HG03565 (cell line): ENCODE data around the gene RNASEH2B.

Experiments
- ATAC-seq: cut with Tn5 transposase; IDR thresholded peaks from one replicate; pipeline ENCODE4 v1.9.1; 2021; ENCODE audit warnings: mild to moderate bottlenecking, moderate library complexity; ENCODE audit not compliant: unreplicated experiment

Gene RNASEH2B, protein sequence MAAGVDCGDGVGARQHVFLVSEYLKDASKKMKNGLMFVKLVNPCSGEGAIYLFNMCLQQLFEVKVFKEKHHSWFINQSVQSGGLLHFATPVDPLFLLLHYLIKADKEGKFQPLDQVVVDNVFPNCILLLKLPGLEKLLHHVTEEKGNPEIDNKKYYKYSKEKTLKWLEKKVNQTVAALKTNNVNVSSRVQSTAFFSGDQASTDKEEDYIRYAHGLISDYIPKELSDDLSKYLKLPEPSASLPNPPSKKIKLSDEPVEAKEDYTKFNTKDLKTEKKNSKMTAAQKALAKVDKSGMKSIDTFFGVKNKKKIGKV

DNA sequence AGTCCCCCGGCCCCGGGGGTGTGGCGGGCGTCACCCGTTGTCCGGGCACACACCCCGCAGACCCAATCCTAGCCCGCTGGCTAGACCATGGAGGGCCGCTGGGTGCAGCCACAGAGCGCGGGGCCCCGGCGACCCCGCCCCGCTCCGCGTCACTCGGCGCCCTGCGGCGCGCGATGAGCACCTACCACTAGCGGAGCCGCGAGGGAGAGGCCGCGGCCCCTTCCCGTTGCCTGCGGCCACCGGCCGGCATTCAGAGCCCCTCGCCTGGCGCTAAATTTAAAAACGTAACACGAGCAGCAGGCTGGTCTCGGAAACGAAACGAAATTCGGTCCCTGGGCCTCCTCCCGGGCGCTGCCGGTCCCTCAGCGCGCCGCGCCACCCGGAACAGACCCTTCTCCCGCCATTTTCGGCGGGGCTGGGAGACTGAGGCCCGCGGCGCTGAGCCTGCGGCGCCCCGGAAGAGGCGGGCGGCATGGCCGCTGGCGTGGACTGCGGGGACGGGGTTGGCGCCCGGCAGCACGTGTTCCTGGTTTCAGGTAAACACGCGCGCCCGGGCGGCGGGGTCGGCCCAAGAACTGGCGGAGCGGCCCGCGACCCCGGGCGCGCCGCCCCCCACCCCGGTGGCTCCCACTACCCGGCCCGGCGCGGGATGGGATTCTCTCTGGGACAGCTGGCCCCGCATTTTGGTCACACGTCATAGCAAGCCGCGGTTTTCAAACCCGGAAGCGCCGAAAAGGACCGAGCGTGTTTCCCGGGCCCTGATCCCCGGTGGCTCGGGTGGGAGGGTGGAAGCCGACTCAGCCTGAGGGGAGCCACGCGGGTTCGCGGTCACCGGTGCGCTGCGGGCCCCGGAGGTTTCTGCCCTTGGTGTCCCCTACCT lies at the start of gene RNASEH2B:
RNASEH2B (plus strand) TSS at position 187 of the 880 bp plus-strand sequence; CDS start at position 473, 286 bp downstream.
- peak; percentile 63 for ATAC-seq

DNA sequence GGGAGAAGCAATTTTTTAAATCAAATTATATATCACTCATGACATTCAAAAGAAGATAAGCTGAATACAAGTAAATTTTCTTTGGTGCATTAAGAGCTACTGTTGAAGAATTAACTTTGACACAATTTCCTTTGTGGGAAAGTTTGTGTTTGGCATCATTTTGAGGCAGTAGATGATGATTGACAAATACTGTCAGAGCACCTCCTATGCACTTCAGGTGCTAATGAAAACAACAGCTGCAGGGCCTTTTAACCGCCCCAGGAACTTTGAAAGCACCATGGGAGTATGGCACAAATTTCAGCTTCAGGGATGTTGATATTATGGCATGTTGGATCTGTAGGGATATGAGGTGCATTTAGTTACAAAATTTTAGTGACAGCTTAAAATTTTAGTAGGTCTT lies 45.1 kb upstream of the RNASEH2B start:
- no peak for ATAC-seq

DNA sequence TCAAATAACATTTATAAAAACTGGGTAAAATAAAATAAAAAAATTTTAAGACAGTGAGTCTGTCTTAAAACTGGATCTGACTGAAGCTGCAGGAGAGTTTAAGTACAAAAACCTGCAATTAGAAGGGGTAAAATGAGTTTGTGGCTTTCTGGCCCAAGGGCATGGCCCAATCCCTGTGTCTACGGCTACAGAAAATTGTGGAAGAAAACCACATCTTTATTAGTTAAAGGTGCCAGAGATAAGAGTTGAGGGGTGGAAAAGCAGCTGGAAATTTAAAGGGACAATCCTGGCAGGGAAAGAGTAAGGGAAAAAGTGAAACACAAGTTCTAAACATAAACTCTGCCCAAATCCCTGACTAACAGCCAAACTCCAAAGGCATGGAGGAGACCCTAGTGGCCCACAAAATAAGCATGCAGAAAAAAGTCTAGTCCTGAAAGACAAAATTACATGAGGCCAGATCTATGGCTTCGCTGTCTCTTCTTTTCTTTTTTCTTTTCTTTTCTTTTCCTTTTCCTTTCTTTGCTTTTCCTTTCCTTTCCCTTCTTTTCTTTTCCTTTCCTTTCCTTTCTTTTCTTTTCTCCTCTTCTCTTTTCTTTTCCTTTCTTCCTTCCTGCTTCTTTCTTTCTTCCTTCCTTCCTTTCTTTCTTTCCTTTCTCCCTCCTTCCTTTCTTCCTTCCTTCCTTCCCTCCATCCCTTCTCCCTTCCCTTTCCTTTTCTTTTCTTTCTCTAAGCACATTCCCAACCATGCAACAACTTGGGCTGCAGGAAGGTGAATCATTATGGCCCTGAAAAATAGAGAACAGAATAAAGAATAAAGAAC lies 42.6 kb upstream of the RNASEH2B start:
- ATAC-seq, result no peak

DNA sequence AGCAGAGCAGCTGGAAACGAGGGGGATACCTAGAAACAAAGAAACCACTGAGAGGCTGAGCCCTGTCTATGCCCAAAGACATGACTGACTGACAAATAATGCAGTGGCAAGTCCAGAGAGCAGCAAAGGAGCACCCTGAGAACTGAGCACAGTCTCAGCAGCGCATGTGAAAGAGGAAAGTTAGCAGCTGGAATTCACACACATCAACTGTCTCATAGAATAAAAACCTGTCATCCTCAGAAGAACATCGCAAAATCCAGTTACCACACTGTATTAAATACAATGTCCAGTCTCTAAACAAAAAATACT lies 42.0 kb upstream of the RNASEH2B start:
- ATAC-seq, result no peak

DNA sequence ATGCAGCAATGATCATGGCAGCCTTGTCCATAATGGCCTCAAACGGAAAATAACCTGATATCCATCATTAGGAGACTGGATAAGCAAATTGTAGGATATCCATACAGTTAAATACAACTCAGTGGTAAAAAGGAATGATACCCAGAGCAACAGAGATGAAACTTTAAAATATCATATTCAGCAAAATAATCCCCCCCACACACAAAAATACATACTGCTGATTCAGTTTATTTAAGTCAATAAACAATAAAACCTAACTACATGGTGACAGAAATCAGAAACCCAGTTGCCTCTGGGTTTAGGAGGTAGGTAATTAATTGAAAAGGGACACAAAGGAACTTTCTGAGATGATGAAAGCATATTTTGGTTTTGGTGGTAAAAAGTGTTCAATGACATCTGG lies 38.2 kb upstream of the RNASEH2B start:
- no peak for ATAC-seq

DNA sequence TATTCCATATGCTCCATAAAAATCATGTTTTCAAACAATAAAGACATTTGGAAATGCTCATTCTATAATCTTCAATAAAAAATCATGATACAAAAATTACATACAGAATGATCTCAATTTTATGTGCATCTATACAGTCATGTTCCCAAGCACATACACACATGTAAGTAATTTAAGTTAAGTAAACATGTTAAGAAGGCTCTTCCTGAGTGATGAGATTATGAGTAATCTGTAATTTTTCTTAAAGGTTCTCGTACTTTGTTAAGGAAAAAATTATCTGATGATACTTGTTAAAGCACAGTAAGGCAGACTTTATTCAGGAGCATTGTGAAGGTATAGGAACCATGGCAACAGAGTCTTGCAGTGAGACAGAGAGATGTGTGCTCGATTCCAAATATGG lies 36.1 kb upstream of the RNASEH2B start:
- ATAC-seq, result no peak

DNA sequence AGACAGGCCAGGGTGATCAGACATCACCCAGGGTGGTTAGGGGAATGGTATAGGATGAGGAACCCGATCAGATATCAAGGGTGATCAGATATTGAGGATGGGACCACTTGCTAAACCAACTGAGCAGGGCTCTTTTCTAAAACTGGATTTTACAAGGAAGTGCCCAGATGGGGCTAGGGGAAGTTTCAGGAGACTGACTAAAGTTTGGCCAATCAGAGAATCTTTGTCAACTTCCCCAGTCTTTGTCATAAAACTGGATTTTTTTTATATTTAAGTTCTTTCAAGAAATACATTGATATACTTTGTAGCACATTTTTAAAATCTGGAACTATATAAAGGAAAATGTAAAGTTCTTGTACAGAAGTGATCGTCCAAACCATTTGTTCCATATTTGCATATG lies 35.6 kb upstream of the RNASEH2B start:
- ATAC-seq, result no peak

DNA sequence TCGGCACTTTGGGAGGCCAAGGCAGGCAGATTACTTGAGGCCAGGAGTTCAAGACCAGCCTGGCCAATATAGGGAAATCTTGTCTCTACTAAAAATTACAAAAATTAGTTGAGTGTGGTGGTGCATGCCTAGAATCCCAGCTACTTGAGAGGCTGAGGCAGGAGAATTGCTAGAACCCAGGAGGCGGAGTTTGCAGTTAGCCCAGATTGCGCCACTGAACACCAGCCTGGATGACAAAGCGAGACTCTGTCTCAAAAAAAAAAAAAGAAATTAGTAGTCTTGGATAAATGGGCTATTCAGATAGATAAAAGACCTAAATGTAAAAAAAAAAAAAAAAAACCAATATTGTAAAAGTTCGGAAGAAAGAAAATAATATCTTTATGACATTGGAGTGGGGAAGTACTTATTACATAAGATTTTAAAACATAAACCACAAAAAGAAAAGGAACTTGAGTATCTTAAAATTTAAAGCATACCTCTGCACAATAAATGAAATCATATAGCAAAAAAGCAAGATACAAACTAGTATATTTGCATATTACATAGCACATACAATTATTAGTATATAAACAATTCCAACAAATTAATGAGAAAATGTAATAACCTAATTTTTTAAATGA lies 26.7 kb upstream of the RNASEH2B start:
- no peak for ATAC-seq

DNA sequence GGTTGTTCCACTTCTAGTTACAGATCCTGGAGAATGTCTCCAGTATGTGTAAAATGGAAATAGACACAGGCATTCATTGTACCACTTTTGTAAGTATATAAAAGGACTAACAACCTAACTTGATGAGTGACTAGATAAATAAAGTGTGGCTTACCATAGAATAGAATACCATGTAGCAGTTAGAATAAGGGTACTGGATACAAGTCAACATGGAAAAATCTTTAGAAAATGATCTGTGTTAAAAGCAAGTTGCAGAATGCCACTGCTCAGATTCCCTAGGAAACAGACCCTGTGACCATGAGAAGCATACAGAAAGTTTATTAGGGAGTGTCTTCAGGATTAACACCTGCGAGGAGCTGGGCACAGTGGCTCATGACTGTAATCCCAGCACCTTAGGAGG lies 25.9 kb upstream of the RNASEH2B start:
- ATAC-seq, result no peak

DNA sequence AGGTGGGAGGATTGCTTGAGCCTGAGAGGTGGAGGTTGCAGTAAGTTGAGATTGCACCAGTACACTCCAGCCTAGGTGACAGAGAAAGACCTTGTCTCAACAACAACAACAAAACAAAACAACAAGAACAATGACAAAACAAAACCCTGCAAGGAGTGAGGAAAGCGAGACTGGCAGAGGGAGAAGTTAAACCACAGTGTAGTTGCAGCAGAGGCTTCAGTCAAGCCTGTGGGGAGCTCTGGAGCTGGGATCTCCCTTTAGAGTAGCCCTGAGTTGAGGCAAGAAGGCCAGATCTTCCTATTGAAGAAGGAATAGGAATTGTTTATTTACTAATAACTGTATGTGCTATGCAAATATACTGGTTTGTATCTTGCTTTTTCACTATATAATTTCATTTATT lies 25.3 kb upstream of the RNASEH2B start:
- no peak for ATAC-seq

DNA sequence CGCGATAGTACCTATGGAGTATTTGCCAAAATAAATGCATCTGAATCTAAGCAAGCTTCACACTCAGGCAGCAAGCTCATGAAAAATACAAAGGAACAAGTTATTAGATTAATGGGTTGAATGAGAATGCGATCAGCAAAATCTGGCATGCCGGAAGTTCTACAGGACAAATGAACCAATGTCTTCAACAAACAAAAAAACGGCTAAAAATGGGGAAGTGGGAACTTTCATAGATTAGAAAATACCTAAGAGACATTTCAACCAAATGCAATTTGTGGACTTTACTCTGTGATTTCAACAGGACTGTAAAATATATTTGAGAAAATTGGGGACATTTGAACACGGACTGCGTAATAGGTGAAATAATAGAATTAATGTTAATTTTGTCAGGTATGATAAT lies 22.4 kb upstream of the RNASEH2B start:
- ATAC-seq, result no peak

DNA sequence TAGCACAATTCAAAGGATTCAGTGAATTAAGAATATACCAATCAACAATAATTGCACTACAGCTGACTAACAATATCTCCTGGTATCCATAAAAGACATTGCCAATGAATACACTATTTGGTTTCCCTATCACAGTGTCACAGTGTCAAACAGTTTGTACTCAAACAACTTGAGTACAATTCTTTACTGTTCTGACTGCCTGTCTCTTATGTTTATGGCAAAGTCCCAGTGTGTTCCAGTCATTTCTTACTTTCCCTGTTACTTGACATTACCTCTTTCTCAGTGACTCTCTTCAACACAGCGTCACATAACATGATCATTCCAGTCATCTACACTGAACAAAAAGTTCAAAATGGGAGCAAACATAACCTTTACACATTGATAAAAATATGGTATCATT lies 21.2 kb upstream of the RNASEH2B start:
- ATAC-seq, result no peak

DNA sequence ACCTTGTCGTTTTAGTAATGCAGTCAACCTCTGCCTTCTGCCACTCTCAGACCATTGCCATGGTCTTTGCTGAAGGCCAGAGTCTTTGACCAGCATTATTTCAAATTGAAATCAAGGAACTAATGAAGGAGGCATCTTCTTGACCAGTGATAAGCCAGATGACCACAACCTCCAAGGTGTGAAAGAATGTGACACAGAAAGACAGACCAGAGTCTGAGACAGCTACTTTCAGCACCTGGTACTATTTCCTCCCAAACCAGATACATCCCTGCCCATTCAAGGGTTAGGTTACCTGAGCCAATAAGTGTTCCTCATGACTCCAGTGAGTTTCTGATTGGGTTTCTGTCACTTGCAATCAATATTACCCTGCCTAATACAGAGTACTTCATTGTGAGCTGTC lies 20.3 kb upstream of the RNASEH2B start:
- no peak for ATAC-seq

DNA sequence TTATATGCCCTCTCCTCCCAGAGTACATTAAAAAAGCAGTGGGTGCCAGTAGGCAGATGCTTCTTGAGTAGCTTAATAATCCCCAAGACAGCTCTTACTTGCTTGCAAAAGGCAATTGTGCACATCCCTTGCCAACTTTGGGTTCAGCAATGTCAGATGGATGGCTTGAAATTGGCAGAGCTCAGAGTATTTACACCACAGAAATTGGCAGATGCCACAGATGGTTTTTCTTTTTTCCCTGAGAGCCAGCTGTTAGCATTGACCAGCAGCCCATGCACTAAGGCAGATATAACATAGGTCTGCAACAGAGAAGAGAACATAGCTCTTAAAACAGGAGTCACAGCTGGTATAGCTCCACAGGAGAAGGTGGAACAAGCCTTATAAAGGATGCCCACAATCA lies 18.4 kb upstream of the RNASEH2B start:
- ATAC-seq, result no peak

DNA sequence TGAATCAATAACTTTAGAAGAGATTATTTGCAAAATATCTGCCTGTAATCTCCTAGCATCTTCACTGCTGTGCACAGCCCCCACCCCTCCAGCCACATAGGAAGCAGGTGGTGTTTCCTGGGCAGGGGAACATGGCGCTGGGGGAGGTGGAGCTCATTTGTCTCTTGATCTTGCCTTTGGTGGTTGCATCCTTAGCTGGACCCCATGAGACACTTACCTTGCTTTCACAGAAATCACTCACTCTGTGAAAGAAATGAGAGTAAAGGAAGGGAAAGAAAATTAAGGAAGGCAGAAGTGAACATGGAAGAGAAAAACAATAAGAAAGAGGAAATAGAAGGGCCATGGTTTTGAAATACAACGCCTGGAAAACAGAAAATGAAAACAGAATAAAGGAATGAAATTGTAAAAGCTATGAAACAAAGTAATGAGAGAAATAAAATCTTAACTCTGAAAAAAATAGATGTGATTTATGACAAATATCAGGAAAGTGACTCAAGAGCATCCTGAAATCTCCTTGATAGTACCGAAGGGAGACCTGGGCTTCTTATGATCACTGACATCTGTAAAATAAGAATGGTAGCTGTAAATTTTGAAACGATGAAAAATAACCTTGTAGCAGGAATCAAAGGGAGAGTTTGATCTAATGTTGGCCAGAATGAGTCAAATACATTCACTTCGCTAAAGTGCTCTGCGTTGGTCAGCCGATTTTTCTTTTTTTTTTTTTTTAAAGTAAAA lies 17.2 kb upstream of the RNASEH2B start:
- ATAC-seq, result no peak

DNA sequence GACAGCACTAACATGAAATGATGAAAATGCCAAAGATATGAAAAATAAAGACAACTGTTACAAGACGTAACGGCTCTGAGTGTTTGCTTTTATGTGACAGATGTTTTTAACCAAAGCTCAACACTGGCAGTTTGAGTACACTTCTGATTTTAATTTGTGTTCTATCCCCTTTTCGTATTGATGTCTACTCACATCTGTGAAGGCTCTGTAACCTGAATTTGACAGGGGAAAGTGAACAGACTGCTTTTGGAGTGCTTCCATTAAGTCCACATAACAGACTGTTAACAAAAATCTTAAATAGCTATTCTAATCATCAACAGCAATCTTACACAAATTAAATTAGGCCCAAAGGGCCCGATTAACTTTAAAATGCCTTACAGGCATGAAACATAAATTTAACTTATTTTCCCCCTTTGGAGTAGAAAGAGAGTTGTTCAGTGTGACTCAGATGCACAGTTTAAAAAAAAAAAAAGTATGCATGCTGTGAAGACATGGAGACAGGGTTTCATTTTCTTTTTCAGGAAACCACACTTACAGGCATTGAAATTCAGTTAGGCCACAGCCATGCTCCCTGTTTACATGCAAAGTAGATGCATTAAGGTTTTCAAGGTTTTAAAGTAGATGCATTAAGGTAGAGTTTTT lies 16.3 kb upstream of the RNASEH2B start:
- peak; percentile 68 for ATAC-seq

DNA sequence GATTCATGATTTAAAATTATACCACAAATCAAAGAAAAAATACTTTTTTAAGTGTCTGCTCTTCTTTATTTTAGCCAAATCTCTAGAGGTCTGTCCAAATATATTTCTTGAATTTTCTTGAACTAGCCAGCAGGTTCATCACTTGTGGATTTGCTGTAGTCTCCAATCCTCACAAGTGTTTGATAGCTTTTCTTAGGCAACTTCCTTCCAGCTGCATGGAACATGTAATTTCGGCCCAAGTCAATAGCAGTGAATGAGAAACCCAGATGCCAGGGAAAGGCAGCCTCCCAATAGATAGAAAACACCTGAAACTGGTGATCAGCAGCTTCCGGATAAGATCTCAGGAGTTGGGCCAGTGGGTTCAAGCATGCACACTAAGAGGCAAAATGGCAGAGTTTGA lies 15.6 kb upstream of the RNASEH2B start:
- no peak for ATAC-seq

DNA sequence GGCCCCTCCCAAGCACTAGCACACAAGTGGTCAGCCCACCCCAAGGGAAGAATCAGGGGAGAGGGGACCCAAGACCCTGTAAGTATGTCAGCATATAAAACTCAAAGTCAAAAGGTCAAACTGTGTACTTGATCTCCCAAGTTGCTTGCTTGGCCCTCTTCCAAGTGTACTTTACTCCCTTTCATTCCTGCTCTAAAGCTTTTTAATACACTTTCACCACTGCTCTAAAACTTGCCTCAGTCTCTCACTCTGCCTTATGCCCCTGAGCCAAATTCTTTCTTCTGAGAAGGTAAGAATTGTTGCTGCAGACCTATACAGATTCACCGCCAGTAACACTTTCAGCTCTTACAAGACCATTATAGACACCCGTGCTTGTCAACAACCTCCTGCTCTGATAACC lies 15.1 kb upstream of the RNASEH2B start:
- no peak for ATAC-seq

DNA sequence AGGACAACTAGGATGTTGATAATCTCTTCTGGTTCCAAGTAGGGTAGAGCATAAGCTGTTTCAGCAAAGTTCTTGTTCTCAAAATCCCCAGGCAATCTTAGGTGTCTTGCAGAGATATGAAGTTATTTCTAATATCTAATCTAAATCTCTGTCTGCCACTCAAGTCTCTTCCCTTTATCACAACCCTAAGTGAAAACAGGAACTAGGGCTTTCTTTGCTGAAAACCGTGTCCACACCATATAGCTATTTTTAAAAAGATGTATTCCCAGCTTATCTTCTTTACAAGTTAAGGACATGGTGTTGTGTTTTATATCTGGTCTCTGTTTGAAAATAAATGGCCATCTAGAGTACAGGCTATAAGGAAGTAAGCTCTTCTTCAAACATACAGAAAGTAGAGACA lies 11.3 kb upstream of the RNASEH2B start:
- ATAC-seq, result no peak

DNA sequence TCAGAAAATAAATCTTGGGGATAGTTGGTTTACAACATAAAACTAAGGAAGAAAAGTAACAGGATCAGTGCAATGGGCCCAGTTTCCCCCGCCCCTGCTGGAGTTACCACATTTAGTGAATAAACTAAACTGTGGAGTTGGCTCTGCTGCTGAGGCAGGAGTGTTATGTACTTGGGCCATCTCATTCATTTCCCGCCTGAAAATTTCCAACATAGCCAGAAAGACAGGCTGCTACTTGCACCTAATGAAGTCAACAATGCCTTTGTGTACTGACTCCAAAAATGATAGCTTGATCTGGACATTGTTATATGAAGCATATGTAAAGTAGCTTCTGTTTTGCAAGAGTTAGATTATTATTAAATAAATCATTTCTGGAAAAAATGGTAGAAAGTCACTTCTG lies 7.9 kb upstream of the RNASEH2B start:
- ATAC-seq, result no peak
